Esophagus squamous epithelium (tissue), 4 donors: ENCODE data around the gene THRAP3.

Experiments
- POLR2A ChIP-seq, 4 donors: fragments of 450-650 bp; IDR thresholded peaks; one replicate each; pipeline ENCODE4 v1.6.1; 2017; ENCODE audit warnings: antibody characterized with exemption in 4 of 4, mild to moderate bottlenecking in 4 of 4, moderate library complexity in 3 of 4
- TF ChIP-seq, protein P1 (sequence below), 6 experiments: fragments of 450-650 bp in 4 of 6; fragments of 200-600 bp in 2 of 6; sonication (generic) in 2 of 6; IDR thresholded peaks; one replicate each; pipeline ENCODE4 v1.5.1; 2016 to 2019; ENCODE audit warnings: antibody characterized with exemption in 6 of 6, mild to moderate bottlenecking in 4 of 6, moderate library complexity in 4 of 6

DNA sequence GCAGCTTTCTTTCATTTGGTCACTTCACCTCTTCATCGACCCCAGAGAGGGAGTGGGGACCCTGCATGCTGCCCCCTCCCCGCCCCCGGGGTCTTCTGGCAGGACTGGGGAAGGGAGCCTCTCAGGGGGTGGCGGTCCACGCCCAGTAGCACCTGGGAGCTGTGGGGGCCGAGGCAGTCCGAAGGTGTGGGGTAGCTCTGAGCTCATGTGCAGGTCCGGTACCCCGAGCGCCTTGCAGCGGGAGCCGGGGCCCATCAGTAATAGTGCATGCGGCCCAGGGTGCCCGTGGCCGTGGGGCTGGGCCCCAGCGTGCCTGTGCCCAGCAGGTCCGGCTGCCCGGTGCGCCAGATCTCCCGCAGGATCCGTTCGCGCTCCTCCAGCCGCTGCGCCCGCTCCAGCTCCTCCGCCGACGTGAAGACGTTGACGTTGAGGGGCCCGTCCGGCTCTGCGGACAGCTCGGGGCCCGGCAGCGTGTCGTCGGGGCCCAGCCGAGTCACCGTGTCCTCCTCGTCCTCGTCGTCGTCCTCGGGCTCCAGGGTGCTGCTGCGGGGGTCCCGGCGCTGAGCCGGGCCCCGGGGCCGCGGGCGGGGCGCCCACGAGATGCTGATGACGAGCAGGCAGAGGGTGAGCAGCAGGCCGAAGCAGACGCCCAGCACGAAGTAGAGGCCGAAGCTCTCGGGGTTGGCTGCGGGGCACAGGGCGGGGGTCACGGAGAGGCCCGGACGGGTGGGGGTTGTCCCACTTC lies 98.0 kb downstream of the THRAP3 start:
- TF ChIP-seq, protein P1, sequence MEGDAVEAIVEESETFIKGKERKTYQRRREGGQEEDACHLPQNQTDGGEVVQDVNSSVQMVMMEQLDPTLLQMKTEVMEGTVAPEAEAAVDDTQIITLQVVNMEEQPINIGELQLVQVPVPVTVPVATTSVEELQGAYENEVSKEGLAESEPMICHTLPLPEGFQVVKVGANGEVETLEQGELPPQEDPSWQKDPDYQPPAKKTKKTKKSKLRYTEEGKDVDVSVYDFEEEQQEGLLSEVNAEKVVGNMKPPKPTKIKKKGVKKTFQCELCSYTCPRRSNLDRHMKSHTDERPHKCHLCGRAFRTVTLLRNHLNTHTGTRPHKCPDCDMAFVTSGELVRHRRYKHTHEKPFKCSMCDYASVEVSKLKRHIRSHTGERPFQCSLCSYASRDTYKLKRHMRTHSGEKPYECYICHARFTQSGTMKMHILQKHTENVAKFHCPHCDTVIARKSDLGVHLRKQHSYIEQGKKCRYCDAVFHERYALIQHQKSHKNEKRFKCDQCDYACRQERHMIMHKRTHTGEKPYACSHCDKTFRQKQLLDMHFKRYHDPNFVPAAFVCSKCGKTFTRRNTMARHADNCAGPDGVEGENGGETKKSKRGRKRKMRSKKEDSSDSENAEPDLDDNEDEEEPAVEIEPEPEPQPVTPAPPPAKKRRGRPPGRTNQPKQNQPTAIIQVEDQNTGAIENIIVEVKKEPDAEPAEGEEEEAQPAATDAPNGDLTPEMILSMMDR (IDR thresholded peaks at IDR 0.05): no peak
- no peak for TF ChIP-seq POLR2A (IDR thresholded peaks at IDR 0.05)
